PC-3 (cell line): ENCODE data around the gene RGS3. TPM values are rescaled to one million over a fixed set of nuclear protein-coding genes. Genes with fewer than 3 reads are reported as not detected.

ENCODE experiments used
- ATAC-seq: fragments of 200-7000 bp; cut with Tn5 transposase; 2 replicates; pipeline ENCODE4 v1.9.1; 2020; ENCODE audit warnings: mild to moderate bottlenecking, moderate library complexity
- BruUV-seq: library from RNA; stranded (reverse); fragments of 400-500 nt; replicated peaks from 2 replicates; lab custom pipeline; 2021; lab: Mats Ljungman, UMichigan
- CTCF ChIA-PET: fragments of 300-600 bp; sonication (Branson Sonifier 250); formaldehyde crosslinking; loops from one replicate; lab custom pipeline; 2022; ENCODE audit warnings: antibody characterized with exemption; lab: Charles Lee
- POLR2A ChIA-PET: fragments of 300-600 bp; sonication (Branson Sonifier 250); formaldehyde crosslinking; loops from one replicate; lab custom pipeline; 2022; ENCODE audit warnings: antibody characterized with exemption; ENCODE audit not compliant: unreplicated experiment; lab: Charles Lee
- DNase-seq: peaks from one replicate; pipeline ENCODE4 v3.0.0-alpha.2; 2015
- H2AFZ ChIP-seq: fragments of 300-600 bp; sonication (generic); 2 replicates; pipeline ENCODE4 v1.6.0; 2016; ENCODE audit warnings: antibody characterized with exemption, low read length
- H3F3A ChIP-seq: fragments of 300-600 bp; sonication (generic); one replicate; pipeline ENCODE4 v1.6.0; 2017; ENCODE audit warnings: antibody characterized with exemption, low read length, control low read depth, mild to moderate bottlenecking; ENCODE audit not compliant: unreplicated experiment
- H3K27ac ChIP-seq: fragments of 300-600 bp; sonication (generic); 2 replicates; pipeline ENCODE4 v1.5.1; 2016; ENCODE audit warnings: mild to moderate bottlenecking, low read length
- H3K27me3 ChIP-seq: fragments of 300-600 bp; sonication (generic); 2 replicates; pipeline ENCODE4 v1.6.1; 2016; ENCODE audit warnings: low read length, mixed read lengths
- H3K36me3 ChIP-seq: fragments of 300-600 bp; sonication (generic); 2 replicates; pipeline ENCODE4 v1.6.1; 2016; ENCODE audit warnings: low read depth, mixed run types, low read length, mixed read lengths
- H3K4me1 ChIP-seq: fragments of 300-600 bp; sonication (generic); 2 replicates; pipeline ENCODE4 v1.5.1; 2016; ENCODE audit warnings: low read length; ENCODE audit not compliant: insufficient read depth
- H3K4me2 ChIP-seq: fragments of 300-600 bp; sonication (generic); 2 replicates; pipeline ENCODE4 v1.6.0; 2016; ENCODE audit warnings: low read length
- H3K4me3 ChIP-seq: fragments of 300-600 bp; sonication (generic); 2 replicates; pipeline ENCODE4 v1.5.1; 2016; ENCODE audit warnings: mild to moderate bottlenecking, low read length, mixed read lengths
- H3K79me2 ChIP-seq: fragments of 300-600 bp; sonication (generic); 2 replicates; pipeline ENCODE4 v1.6.1; 2017; ENCODE audit warnings: low read length, mixed read lengths
- H3K9ac ChIP-seq: fragments of 300-600 bp; sonication (generic); 2 replicates; pipeline ENCODE4 v1.6.0; 2016; ENCODE audit warnings: mild to moderate bottlenecking, low read length
- H3K9me2 ChIP-seq: fragments of 300-600 bp; sonication (generic); replicated peaks from 2 replicates; pipeline ENCODE4 v1.6.1; 2016; ENCODE audit warnings: mixed run types, low read length, mixed read lengths
- H3K9me3 ChIP-seq: fragments of 300-600 bp; sonication (generic); 2 replicates; pipeline ENCODE4 v1.6.1; 2016; ENCODE audit warnings: low read length, mixed read lengths
- H4K20me1 ChIP-seq: fragments of 300-600 bp; sonication (generic); 2 replicates; pipeline ENCODE4 v1.6.1; 2016; ENCODE audit warnings: low read length, mixed read lengths
- EZH2 ChIP-seq: fragments of 300-600 bp; sonication (generic); IDR thresholded peaks from one replicate; pipeline ENCODE4 v1.6.1; 2017; ENCODE audit warnings: antibody characterized with exemption, mild to moderate bottlenecking, low read length; ENCODE audit not compliant: unreplicated experiment
- EZH2phosphoT487 ChIP-seq: fragments of 300-600 bp; sonication (generic); IDR thresholded peaks from 2 replicates; pipeline ENCODE4 v1.6.1; 2018; ENCODE audit warnings: mild to moderate bottlenecking, antibody characterized with exemption, low read length, borderline replicate concordance
- intact Hi-C: fragments of 100-400 bp; cut with micrococcal nuclease; formaldehyde crosslinking; loops from 2 replicates; pipeline ENCODE4 v1.9.0; 2023
- total RNA-seq: library from RNA; depleted of rRNA; stranded (reverse); fragments of >200 nt; gene quantifications from 2 replicates; pipeline ENCODE4 v1.2.3, GENCODE V29; 2014
- TF ChIP-seq, protein P1 (sequence below): fragments of 300-600 bp; sonication (generic); conservative IDR thresholded peaks from 2 replicates; pipeline ENCODE4 v1.5.1; 2017; ENCODE audit warnings: antibody characterized with exemption, low read depth, mild to moderate bottlenecking, low read length

Gene RGS3
- total RNA-seq, 1 experiment from 2014 or later: 26.3 TPM

DNA sequence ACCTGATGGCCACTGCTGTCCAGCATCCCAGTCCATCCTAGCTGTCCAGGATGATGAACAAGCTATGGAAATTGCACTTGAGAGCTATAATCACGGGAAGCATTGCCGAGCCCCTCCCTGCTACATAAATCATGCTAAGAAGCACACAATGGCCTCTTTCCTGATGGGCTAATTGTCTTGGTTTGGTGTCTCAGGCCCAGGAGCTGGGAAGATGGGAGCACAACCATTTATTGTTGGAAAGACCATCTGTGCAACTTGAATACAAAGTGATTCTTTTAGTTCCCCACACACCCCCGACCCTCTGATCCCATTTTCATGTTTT, 80.4 kb downstream of the RGS3 start:
- Histone ChIP-seq H3K36me3 (no peaks in the 10 kb centered on the region), H3K9ac (no peak overlapping the region), H3K27ac (no peak overlapping the region), H2AFZ (no peak overlapping the region), H3K79me2 (no peaks in the 10 kb centered on the region), H3F3A (no peaks in the 10 kb centered on the region), H3K4me3 (no peak overlapping the region), H3K9me3 (no peaks in the 10 kb centered on the region), H3K4me1 (no peaks in the 10 kb centered on the region), H3K9me2 (no peaks in the 10 kb centered on the region), H3K4me2 (no peak overlapping the region), H4K20me1 (no peaks in the 10 kb centered on the region), H3K27me3 (no peaks in the 10 kb centered on the region)
- ATAC-seq (no peak), DNase-seq (no peak)
- TF ChIP-seq EZH2 (no peak), EZH2phosphoT487 (no peak)
- TF ChIP-seq, protein P1, sequence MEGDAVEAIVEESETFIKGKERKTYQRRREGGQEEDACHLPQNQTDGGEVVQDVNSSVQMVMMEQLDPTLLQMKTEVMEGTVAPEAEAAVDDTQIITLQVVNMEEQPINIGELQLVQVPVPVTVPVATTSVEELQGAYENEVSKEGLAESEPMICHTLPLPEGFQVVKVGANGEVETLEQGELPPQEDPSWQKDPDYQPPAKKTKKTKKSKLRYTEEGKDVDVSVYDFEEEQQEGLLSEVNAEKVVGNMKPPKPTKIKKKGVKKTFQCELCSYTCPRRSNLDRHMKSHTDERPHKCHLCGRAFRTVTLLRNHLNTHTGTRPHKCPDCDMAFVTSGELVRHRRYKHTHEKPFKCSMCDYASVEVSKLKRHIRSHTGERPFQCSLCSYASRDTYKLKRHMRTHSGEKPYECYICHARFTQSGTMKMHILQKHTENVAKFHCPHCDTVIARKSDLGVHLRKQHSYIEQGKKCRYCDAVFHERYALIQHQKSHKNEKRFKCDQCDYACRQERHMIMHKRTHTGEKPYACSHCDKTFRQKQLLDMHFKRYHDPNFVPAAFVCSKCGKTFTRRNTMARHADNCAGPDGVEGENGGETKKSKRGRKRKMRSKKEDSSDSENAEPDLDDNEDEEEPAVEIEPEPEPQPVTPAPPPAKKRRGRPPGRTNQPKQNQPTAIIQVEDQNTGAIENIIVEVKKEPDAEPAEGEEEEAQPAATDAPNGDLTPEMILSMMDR: no peak
- CTCF ChIA-PET: no interaction called here
- intact Hi-C loops: no loop called here
- no TSS peak for BruUV-seq
- POLR2A ChIA-PET: no interaction called here

DNA sequence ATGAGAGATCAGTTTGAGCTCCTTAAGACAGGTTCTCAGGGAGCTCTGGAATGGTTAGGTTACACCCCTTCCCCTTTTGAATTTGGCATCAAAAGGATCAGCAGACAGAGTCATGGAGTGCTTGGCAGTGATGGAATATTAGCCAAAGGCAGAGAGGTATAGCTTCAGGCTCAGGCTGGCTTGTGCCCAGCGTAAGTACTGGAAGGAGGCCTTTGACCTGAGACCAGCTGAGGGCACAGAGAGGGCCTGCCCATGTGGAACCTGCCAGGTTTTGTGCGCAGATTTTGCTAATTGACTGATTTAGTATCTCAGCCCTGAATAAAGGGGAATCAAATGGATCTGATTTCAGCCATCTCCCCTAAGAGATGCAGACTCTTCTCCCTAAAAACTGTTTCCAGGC, 81.5 kb downstream of the RGS3 start:
- no peak for ATAC-seq
- BruUV-seq: no TSS peak
- H3F3A ChIP-seq: no peaks in the 10 kb centered on the region
- no peaks in the 10 kb centered on the region for H3K9me2 ChIP-seq
- no peaks in the 10 kb centered on the region for H3K9me3 ChIP-seq
- H3K27ac ChIP-seq: no peak overlapping the region
- no peak overlapping the region for H3K9ac ChIP-seq
- H4K20me1 ChIP-seq: no peaks in the 10 kb centered on the region
- no peaks in the 10 kb centered on the region for H3K27me3 ChIP-seq
- ChIA-PET POLR2A (no interaction called here), CTCF (no interaction called here)
- DNase-seq: no peak
- H3K4me2 ChIP-seq: no peak overlapping the region
- no peak overlapping the region for H2AFZ ChIP-seq
- no peaks in the 10 kb centered on the region for H3K36me3 ChIP-seq
- no peak overlapping the region for H3K4me3 ChIP-seq
- no peaks in the 10 kb centered on the region for H3K4me1 ChIP-seq
- TF ChIP-seq, protein P1: no peak
- no peak for TF ChIP-seq EZH2
- H3K79me2 ChIP-seq: no peaks in the 10 kb centered on the region
- intact Hi-C loops: no loop called here

DNA sequence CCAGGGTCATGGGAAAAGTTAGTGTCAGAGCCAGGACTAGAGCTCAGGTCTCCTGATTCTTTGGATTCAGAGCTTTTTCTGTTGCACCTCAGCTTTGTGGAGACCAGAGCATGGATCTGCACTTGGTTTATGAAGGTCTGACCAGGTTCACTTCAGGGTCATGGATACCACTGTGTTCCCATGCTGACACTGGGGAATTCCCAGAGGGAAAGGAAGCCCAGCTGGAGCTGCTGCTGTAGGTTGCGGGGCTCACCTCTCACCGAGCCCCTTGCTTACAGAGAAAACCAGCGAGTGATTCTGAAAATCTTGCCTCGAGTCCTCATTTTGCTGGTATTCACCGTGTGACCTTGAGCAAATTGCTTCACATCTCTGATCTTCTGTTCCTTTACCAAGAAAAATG, 83.0 kb downstream of the RGS3 start:
- POLR2A ChIA-PET: no interaction called here
- TF ChIP-seq EZH2: no peak
- TF ChIP-seq EZH2phosphoT487: no peak
- TF ChIP-seq, protein P1: no peak
- BruUV-seq: no TSS peak
- no peaks in the 10 kb centered on the region for H3K9me2 ChIP-seq
- H4K20me1 ChIP-seq: no peaks in the 10 kb centered on the region
- no peak overlapping the region for H3K4me3 ChIP-seq
- H3K27me3 ChIP-seq: no peaks in the 10 kb centered on the region
- H3K4me2 ChIP-seq: no peak overlapping the region
- no peaks in the 10 kb centered on the region for H3K36me3 ChIP-seq
- H2AFZ ChIP-seq: no peak overlapping the region
- no peak overlapping the region for H3K27ac ChIP-seq
- intact Hi-C loops: no loop called here
- no peak for DNase-seq
- no peaks in the 10 kb centered on the region for H3K9me3 ChIP-seq
- ATAC-seq: no peak
- CTCF ChIA-PET: no interaction called here
- H3K4me1 ChIP-seq: no peaks in the 10 kb centered on the region
- H3K79me2 ChIP-seq: no peaks in the 10 kb centered on the region
- no peaks in the 10 kb centered on the region for H3F3A ChIP-seq
- no peak overlapping the region for H3K9ac ChIP-seq
